ENCODE measurements around the gene APOE. TPM values are rescaled to one million over a fixed set of nuclear protein-coding genes. Genes with fewer than 3 reads are reported as not detected.
A peak's percentile ranks its signal among the peaks of the same experiment; 100 is the strongest.

APOE gene
- total and polyA plus RNA-seq, 2 of the 13 experiments (the other 11 are each of a cell fraction or from before 2014, with no cell fraction given) = 1,328 to 1,470 TPM

DNA sequence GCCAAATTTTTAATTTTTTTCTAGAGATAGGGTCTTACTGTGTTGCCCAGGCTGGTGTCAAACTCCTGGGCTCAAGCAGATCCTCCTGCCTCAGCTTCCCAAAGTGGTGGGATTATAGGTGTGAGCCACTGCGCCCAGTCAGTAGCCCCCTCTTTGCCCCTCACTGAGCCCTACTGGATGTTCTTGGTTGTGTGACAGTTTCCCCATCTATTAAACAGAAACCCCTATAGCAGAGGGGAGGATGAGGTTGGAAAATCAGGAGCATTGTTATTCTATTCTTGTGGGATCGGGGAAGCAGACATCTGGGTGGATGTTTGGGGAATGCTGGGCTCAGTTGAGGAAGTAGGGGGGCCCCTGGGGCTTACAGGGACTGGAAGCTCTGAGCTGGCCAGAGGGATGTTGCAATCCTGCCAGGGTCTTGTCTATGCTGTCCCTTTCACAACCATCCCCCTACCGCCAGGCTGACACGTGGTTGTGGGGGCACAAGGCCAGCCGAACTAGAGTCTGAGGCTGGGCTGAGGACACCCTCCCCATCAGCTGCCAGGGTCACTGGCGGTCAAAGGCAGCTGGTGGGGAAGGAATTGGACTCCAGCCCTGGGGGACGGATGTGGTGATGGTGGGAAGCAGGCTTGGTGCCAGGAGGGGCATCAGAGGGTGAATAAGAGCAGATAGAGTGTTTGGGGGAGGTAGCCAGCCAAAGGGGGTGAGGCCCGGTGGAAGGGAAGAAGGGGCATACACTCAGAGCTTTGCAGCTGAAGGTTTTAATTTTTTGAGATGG lies 19.7 kb downstream of the APOE start (continued):
- TF ChIP-seq, protein P1, sequence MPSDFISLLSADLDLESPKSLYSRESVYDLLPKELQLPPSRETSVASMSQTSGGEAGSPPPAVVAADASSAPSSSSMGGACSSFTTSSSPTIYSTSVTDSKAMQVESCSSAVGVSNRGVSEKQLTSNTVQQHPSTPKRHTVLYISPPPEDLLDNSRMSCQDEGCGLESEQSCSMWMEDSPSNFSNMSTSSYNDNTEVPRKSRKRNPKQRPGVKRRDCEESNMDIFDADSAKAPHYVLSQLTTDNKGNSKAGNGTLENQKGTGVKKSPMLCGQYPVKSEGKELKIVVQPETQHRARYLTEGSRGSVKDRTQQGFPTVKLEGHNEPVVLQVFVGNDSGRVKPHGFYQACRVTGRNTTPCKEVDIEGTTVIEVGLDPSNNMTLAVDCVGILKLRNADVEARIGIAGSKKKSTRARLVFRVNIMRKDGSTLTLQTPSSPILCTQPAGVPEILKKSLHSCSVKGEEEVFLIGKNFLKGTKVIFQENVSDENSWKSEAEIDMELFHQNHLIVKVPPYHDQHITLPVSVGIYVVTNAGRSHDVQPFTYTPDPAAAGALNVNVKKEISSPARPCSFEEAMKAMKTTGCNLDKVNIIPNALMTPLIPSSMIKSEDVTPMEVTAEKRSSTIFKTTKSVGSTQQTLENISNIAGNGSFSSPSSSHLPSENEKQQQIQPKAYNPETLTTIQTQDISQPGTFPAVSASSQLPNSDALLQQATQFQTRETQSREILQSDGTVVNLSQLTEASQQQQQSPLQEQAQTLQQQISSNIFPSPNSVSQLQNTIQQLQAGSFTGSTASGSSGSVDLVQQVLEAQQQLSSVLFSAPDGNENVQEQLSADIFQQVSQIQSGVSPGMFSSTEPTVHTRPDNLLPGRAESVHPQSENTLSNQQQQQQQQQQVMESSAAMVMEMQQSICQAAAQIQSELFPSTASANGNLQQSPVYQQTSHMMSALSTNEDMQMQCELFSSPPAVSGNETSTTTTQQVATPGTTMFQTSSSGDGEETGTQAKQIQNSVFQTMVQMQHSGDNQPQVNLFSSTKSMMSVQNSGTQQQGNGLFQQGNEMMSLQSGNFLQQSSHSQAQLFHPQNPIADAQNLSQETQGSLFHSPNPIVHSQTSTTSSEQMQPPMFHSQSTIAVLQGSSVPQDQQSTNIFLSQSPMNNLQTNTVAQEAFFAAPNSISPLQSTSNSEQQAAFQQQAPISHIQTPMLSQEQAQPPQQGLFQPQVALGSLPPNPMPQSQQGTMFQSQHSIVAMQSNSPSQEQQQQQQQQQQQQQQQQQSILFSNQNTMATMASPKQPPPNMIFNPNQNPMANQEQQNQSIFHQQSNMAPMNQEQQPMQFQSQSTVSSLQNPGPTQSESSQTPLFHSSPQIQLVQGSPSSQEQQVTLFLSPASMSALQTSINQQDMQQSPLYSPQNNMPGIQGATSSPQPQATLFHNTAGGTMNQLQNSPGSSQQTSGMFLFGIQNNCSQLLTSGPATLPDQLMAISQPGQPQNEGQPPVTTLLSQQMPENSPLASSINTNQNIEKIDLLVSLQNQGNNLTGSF (CRISPR knock-in tag; IDR thresholded peaks at IDR 0.05) = peak; percentile 54; the same call in 1 of the 2 replicates
- TF ChIP-seq ZNF572 (CRISPR knock-in tag; IDR thresholded peaks at IDR 0.05) (peak; percentile 59; the same call in 1 of the 2 replicates), NR2F1 (CRISPR knock-in tag; IDR thresholded peaks at IDR 0.05) (peak; percentile 93 to 99), ZNF850 (CRISPR knock-in tag; conservative IDR thresholded peaks at IDR 0.05) (no peak), CBFB (CRISPR knock-in tag; IDR thresholded peaks at IDR 0.05) (peak; percentile 95), JUNB (CRISPR knock-in tag; IDR thresholded peaks at IDR 0.05; ENCODE audit: borderline replicate concordance) (peak; percentile 78; the same call in 1 of the 2 replicates), SAP130 (CRISPR knock-in tag; IDR thresholded peaks at IDR 0.05; ENCODE audit: low read depth) (peak; percentile 97), ZNF335 (CRISPR knock-in tag; IDR thresholded peaks at IDR 0.05) (peak; percentile 70; the same call in 1 of the 2 replicates), ZNF138 (CRISPR knock-in tag; IDR thresholded peaks at IDR 0.05; ENCODE audit: low read depth) (no peak), FOXP1 (IDR thresholded peaks at IDR 0.05) (no peak), FOXP1 (CRISPR knock-in tag; IDR thresholded peaks at IDR 0.05) (peak; percentile 94)
- TF ChIP-seq, protein P2, sequence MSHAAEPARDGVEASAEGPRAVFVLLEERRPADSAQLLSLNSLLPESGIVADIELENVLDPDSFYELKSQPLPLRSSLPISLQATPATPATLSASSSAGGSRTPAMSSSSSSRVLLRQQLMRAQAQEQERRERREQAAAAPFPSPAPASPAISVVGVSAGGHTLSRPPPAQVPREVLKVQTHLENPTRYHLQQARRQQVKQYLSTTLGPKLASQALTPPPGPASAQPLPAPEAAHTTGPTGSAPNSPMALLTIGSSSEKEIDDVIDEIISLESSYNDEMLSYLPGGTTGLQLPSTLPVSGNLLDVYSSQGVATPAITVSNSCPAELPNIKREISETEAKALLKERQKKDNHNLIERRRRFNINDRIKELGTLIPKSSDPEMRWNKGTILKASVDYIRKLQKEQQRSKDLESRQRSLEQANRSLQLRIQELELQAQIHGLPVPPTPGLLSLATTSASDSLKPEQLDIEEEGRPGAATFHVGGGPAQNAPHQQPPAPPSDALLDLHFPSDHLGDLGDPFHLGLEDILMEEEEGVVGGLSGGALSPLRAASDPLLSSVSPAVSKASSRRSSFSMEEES (CRISPR knock-in tag; IDR thresholded peaks at IDR 0.05) = peak; percentile 99
- TF ChIP-seq, protein P3, sequence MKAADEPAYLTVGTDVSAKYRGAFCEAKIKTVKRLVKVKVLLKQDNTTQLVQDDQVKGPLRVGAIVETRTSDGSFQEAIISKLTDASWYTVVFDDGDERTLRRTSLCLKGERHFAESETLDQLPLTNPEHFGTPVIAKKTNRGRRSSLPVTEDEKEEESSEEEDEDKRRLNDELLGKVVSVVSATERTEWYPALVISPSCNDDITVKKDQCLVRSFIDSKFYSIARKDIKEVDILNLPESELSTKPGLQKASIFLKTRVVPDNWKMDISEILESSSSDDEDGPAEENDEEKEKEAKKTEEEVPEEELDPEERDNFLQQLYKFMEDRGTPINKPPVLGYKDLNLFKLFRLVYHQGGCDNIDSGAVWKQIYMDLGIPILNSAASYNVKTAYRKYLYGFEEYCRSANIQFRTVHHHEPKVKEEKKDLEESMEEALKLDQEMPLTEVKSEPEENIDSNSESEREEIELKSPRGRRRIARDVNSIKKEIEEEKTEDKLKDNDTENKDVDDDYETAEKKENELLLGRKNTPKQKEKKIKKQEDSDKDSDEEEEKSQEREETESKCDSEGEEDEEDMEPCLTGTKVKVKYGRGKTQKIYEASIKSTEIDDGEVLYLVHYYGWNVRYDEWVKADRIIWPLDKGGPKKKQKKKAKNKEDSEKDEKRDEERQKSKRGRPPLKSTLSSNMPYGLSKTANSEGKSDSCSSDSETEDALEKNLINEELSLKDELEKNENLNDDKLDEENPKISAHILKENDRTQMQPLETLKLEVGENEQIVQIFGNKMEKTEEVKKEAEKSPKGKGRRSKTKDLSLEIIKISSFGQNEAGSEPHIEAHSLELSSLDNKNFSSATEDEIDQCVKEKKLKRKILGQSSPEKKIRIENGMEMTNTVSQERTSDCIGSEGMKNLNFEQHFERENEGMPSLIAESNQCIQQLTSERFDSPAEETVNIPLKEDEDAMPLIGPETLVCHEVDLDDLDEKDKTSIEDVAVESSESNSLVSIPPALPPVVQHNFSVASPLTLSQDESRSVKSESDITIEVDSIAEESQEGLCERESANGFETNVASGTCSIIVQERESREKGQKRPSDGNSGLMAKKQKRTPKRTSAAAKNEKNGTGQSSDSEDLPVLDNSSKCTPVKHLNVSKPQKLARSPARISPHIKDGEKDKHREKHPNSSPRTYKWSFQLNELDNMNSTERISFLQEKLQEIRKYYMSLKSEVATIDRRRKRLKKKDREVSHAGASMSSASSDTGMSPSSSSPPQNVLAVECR (CRISPR knock-in tag; IDR thresholded peaks at IDR 0.05; ENCODE audit: borderline replicate concordance) = peak; percentile 86; the same call in 1 of the 2 replicates
- TF ChIP-seq, protein P4, sequence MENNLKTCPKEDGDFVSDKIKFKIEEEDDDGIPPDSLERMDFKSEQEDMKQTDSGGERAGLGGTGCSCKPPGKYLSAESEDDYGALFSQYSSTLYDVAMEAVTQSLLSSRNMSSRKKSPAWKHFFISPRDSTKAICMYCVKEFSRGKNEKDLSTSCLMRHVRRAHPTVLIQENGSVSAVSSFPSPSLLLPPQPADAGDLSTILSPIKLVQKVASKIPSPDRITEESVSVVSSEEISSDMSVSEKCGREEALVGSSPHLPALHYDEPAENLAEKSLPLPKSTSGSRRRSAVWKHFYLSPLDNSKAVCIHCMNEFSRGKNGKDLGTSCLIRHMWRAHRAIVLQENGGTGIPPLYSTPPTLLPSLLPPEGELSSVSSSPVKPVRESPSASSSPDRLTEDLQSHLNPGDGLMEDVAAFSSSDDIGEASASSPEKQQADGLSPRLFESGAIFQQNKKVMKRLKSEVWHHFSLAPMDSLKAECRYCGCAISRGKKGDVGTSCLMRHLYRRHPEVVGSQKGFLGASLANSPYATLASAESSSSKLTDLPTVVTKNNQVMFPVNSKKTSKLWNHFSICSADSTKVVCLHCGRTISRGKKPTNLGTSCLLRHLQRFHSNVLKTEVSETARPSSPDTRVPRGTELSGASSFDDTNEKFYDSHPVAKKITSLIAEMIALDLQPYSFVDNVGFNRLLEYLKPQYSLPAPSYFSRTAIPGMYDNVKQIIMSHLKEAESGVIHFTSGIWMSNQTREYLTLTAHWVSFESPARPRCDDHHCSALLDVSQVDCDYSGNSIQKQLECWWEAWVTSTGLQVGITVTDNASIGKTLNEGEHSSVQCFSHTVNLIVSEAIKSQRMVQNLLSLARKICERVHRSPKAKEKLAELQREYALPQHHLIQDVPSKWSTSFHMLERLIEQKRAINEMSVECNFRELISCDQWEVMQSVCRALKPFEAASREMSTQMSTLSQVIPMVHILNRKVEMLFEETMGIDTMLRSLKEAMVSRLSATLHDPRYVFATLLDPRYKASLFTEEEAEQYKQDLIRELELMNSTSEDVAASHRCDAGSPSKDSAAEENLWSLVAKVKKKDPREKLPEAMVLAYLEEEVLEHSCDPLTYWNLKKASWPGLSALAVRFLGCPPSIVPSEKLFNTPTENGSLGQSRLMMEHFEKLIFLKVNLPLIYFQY (CRISPR knock-in tag; IDR thresholded peaks at IDR 0.05; ENCODE audit: borderline replicate concordance) = peak; percentile 43; the same call in 1 of the 2 replicates

Measured in HepG2 (cell line).